GM08714 (cell line): ENCODE data around the gene NUP88.

ENCODE experiments used
- H3K4me3 ChIP-seq: fragments of 200-500 bp; sonication (Bioruptor generic); 2 replicates; pipeline ENCODE4 v1.5.1; 2014; ENCODE audit warnings: mild to moderate bottlenecking, low read length, inconsistent platforms
- ZNF274 ChIP-seq: IDR thresholded peaks from 2 replicates; pipeline ENCODE4 v1.6.1; 2012; ENCODE audit warnings: mild to moderate bottlenecking, low read depth, low read length

NUP88 gene

DNA sequence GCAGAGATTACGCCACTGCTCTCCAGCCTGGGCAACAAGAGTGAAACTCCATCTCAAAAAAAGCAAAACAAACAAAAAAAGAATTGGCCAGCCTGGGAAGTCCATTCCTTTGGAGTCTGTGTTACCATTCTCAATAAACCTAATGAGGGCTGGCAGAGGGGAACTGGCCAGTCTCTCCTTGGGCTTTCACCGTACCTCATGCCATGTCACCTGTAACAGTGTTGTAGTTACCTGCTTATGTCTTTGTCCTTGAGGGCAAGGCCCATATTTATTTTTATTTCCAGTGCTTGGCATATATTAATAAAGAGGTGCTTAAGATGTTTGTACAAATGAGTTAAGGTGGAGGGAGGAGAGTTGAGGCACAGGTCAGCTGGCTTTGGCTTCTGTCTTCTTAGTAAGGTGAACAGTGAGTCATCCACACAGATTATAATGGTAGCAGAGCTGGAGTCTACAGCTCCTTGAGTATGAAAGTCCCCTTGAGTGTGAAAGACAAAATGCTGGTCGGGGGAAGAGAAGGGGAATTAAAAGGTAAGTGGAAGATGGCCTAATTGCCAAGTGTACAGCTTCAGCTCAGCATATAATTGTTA lies 11.0 kb upstream of the NUP88 start:
- no peak for TF ChIP-seq ZNF274
- H3K4me3 ChIP-seq = no peak overlapping the region

- no peak for TF ChIP-seq ZNF274
Measured at GRCh38 chr17:5429191-5429887, 9.9 kb upstream of the NUP88 start.

GRCh38 chr17:5425826-5426225 lies 6.4 kb upstream of the NUP88 start:
- no peak overlapping the region for H3K4me3 ChIP-seq
- no peak for TF ChIP-seq ZNF274

More at GRCh38 chr17:5429191-5429887, 9.9 kb upstream of the NUP88 start:
- no peak overlapping the region for H3K4me3 ChIP-seq

DNA sequence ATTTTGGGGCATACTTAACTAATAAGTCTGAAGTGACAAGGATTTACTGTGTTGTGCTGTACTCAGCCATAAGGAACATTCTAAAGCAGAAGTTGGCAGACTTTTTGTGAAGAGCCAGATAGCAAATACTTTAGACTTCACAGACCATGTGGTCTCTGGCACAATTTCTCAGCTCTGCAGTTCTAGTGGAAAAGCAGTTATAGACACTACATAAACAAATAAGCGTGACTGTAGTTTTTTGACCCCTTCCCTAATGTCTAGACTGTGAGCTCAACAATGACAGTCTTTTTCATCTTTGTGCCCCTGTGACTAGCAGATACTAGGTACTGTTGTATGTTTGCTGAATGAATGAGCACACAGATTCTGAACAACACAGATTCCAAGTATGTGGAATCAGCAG lies 5.4 kb upstream of the NUP88 start:
- TF ChIP-seq ZNF274 = no peak
- H3K4me3 ChIP-seq = no peak overlapping the region

GRCh38 chr17:5422505-5422904 lies 3.0 kb upstream of the NUP88 start:
- TF ChIP-seq ZNF274 = no peak
- no peak overlapping the region for H3K4me3 ChIP-seq

DNA sequence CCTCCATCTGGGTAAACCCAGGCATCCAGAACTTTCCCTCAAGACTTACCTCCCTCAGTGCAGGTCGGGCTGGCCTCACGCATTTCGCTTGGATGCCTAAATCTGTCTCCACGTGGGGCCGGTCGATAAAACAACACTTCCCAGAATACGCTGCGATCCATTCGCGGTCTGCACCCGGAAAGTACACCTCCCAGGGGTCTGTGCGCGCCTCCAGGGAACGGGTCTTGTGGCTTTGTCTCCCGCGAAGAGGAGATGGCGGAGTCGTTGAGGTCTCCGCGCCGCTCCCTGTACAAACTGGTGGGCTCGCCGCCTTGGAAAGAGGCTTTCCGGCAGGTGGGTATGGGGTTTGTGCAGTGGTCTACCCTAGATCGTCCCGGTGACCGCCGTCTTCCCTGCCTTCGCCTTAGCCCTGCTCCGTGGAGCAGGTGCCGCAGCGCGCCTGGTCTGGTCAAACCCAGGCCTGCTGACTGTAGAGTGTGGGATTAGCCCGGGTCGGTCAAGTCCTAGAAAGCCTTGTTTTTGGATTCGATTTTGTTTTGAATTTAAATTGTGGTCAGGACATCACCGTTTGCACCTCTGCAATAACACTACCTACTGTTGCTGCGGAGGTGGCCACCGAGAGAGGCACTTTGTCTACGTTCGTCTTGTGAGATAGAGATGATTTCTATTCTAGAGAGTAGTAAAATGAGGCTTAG lies 644 bp upstream of the NUP88 start, which contains the start of gene RPAIN:
TSS of gene RPAIN (plus strand) at position 224 of the 695 bp plus-strand sequence. CDS start at position 253, 29 bp downstream.
- peak within 1 kb of the TSS; percentile 94 for H3K4me3 ChIP-seq
- TF ChIP-seq ZNF274 = no peak

DNA sequence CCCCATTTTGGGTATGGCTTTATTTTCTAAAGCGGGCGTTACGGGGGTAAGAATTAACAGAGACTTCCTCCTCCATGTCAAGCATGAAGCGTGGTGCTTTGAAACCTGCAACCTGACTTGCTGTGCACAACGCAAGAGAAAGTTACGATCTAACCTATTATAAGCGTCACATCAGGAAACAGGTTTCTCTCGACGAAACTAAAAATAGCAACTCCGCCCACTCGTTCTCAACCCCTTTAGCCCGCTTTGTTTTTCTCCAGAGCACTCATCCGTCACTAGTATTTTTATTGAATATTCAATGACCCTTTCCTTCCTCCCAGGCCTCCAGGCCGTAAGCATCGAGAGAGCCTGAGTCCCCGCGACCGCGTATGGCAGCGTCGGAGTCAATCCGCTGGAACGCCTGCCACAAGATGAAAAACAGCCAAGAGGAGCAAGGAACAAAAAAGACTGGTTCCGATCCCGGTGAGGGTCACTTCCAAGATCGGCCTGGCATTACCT lies 555 bp downstream of the NUP88 start:
- peak overlapping the region; percentile 94 for H3K4me3 ChIP-seq
- no peak for TF ChIP-seq ZNF274

GRCh38 chr17:5416901-5417300 lies 2.6 kb downstream of the NUP88 start:
- no peak for TF ChIP-seq ZNF274
- no peak overlapping the region for H3K4me3 ChIP-seq

- H3K4me3 ChIP-seq = no peak overlapping the region
- TF ChIP-seq ZNF274 = no peak
Measured at GRCh38 chr17:5413682-5414081, 5.8 kb downstream of the NUP88 start.

GRCh38 chr17:5410594-5411272 lies 8.7 kb downstream of the NUP88 start:
- TF ChIP-seq ZNF274 = no peak
- H3K4me3 ChIP-seq = no peak overlapping the region

- TF ChIP-seq ZNF274 = no peak
Measured at GRCh38 chr17:5408186-5408585, 11.3 kb downstream of the NUP88 start.

GRCh38 chr17:5405400-5405799 lies 14.1 kb downstream of the NUP88 start:
- TF ChIP-seq ZNF274 = no peak

More at GRCh38 chr17:5408186-5408585, 11.3 kb downstream of the NUP88 start:
- H3K4me3 ChIP-seq = no peak overlapping the region

GRCh38 chr17:5399767-5400166 lies 19.7 kb downstream of the NUP88 start:
- H3K4me3 ChIP-seq = no peak overlapping the region
- TF ChIP-seq ZNF274 = no peak

More at GRCh38 chr17:5405400-5405799, 14.1 kb downstream of the NUP88 start:
- H3K4me3 ChIP-seq = no peak overlapping the region

- H3K4me3 ChIP-seq = no peak overlapping the region
- TF ChIP-seq ZNF274 = no peak
Measured at GRCh38 chr17:5396612-5397011, 22.9 kb downstream of the NUP88 start.
